Heart left ventricle (tissue), 16 donors: Measurements from ENCODE around the gene ACVR1. TPM values are rescaled to one million over a fixed set of nuclear protein-coding genes. Genes with fewer than 3 reads are reported as not detected.

ENCODE experiments used
- ATAC-seq, 4 donors: fragments of 200-7000 bp; cut with Tn5 transposase; one replicate each; pipeline ENCODE4 v1.9.1; 2020 to 2022; ENCODE audit warnings: moderate library complexity in 4 of 4, mild to moderate bottlenecking in 3 of 4, moderate number of reproducible peaks in 1 of 4
- DNase-seq, 5 donors: peaks; one replicate each; pipeline ENCODE4 v3.0.0-alpha.2; 2020
- H3K27ac ChIP-seq, 12 donors: fragments of 200-600 bp; sonication (generic) in 4 of 12; one replicate each; pipeline versions ENCODE4 v1.5.0 to v1.8.0; 2016 to 2022; ENCODE audit warnings: mild to moderate bottlenecking in 2 of 12
- H3K27me3 ChIP-seq, 9 donors: fragments of 200-600 bp; sonication (generic) in 2 of 9; one replicate each; pipeline versions ENCODE4 v1.5.1 to v1.8.0; 2016 to 2022; ENCODE audit warnings: mild to moderate bottlenecking in 3 of 9
- H3K36me3 ChIP-seq, 9 donors: fragments of 200-600 bp; sonication (generic) in 2 of 9; one replicate each; pipeline versions ENCODE4 v1.5.0 to v1.8.0; 2018 to 2022; ENCODE audit warnings: mild to moderate bottlenecking in 2 of 9
- H3K4me1 ChIP-seq, 12 donors: fragments of 200-600 bp; sonication (generic) in 4 of 12; one replicate each; pipeline versions ENCODE4 v1.5.0 to v1.8.0; 2016 to 2022; ENCODE audit warnings: mild to moderate bottlenecking in 3 of 12
- H3K4me3 ChIP-seq, 12 donors: fragments of 200-600 bp; sonication (generic) in 4 of 12; one replicate each; pipeline versions ENCODE4 v1.5.0 to v1.8.0; 2017 to 2022; ENCODE audit warnings: mild to moderate bottlenecking in 9 of 12, moderate library complexity in 4 of 12
- H3K9me3 ChIP-seq, 12 donors: fragments of 200-600 bp; sonication (generic) in 4 of 12; one replicate each; pipeline versions ENCODE4 v1.5.0 to v1.8.0; 2016 to 2022; ENCODE audit warnings: mild to moderate bottlenecking in 1 of 12
- CTCF ChIP-seq, 12 donors: fragments of 200-600 bp; sonication (generic) in 4 of 12; IDR thresholded peaks; one replicate each; pipeline versions ENCODE4 v1.5.0 to v1.8.0; 2018 to 2022; ENCODE audit warnings: antibody characterized with exemption in 12 of 12, mild to moderate bottlenecking in 5 of 12
- POLR2A ChIP-seq, 2 donors: fragments of 450-650 bp; IDR thresholded peaks; one replicate each; pipeline ENCODE4 v1.6.1; 2017; ENCODE audit warnings: antibody characterized with exemption in 2 of 2, mild to moderate bottlenecking in 2 of 2, moderate library complexity in 2 of 2
- WGBS, 4 donors: extraction: QIAGEN DNeasy Blood & Tissue Kit in 2 of 4; methylation state at CpG; one replicate each; pipeline versions ENCODE4 v1.1.5 to v1.1.7; 2013 to 2018; 5-methylcytosine and 5-hydroxymethylcytosine counted together
- intact Hi-C, 10 donors: fragments of 100-400 bp; cut with DNase I; formaldehyde crosslinking; loops; one replicate each; pipeline versions ENCODE4 v1.11.1 to v1.14.2; 2022
- polyA plus RNA-seq, 2 donors: library from polyadenylated mRNA; stranded (reverse); fragments of 200-250 nt; gene quantifications; one replicate each; pipeline ENCODE4 v1.2.3, GENCODE V29; 2013
- total RNA-seq, 9 donors: library from RNA; depleted of rRNA in 2 of 9; stranded (reverse); fragments of >200 nt in 2 of 9; fragmentation: NEBNext Ultra II Directional in 3 of 9; extraction: Animal tissue kit (Norgen Biotek cat#: 25700) in 3 of 9; gene quantifications; one replicate each; pipeline versions ENCODE4 v1.1.0 to v1.2.4, GENCODE V29; 2016 to 2023
- donor health status: ischemic (EF 13 %, LVEDD 7.1; RV severe dilation, severe dysfunction).
- donor health status: healthy with polysubstance abuse.
- donor health status: DM: no; HTN: yes; CAD: no.
- donor health status: DM: no; HTN: no; CAD: no.
- donor health status: ischemic (EF 25% LVEDD 6.9; RV normal size, moderate dysfunction).
- donor health status: ischemic (EF 25% LVEDD 5.7; RV mildly dilated, moderate dysfunction).
- donor health status: healthy.
- donor health status: DM: yes; HTN: yes; CAD: no.
- donor health status: ischemic (EF 35%, LVEDD 5.7; RV mildly dilated, moderate dysfunction).
- donor health status: nonischemic (EF 11% LVEDD 7.7; RV severe dilation, severe dysfunction).
- donor health status: DM: yes; HTN: yes; CAD: no.
- donor health status: PGD.
- donor health status: ischemic (EF 29% LVEDD 5.4; RV normal size, mild dysfunction).
- donor health status: nonischemic (EF 23%, LVEDD 6.1; RV moderate dilation, normal function).

ACVR1 gene
- total and polyA plus RNA-seq, 11 donors, result 5.6 to 37.6 (median 23.9) TPM

- intact Hi-C loops, result no loop called here
- H3K4me1 ChIP-seq, result peaks cover 6 to 71% (median 36%) of the 10 kb centered on the region in 12 donors
These were observed 31.0 kb downstream of the ACVR1 start for GRCh38 chr2:157845081-157845480.

GRCh38 chr2:157843935-157844334, 32.2 kb downstream of the ACVR1 start:
- no peak for ATAC-seq

More at GRCh38 chr2:157845081-157845480, 31.0 kb downstream of the ACVR1 start:
- no peak for ATAC-seq
- DNase-seq, result no peak
- H3K36me3 ChIP-seq, result no peaks in the 10 kb centered on the region
- TF ChIP-seq CTCF (IDR thresholded peaks at IDR 0.05) (no peak), POLR2A (IDR thresholded peaks at IDR 0.05) (no peak)
- H3K27me3 ChIP-seq, result no peaks in the 10 kb centered on the region
- WGBS, 4 donors, result 90 to 96% (median 94%) methylated on average over 2 of the region's 2 CpGs
- no peak overlapping the region for H3K4me3 ChIP-seq
- peaks cover 0 to 6% (median 0%) of the 10 kb centered on the region in 12 donors for H3K9me3 ChIP-seq
- no peak overlapping the region for H3K27ac ChIP-seq

GRCh38 chr2:157843081-157843480, 33.0 kb downstream of the ACVR1 start:
- Histone ChIP-seq H3K27ac (peak overlapping the region in 4 of 12 donors; percentile 10 to 74 (median 68)), H3K4me1 (peaks cover 23 to 77% (median 53%) of the 10 kb centered on the region in 12 donors), H3K27me3 (no peaks in the 10 kb centered on the region), H3K4me3 (no peak overlapping the region), H3K36me3 (no peaks in the 10 kb centered on the region), H3K9me3 (peaks cover 0 to 2% (median 0%) of the 10 kb centered on the region in 12 donors)
- intact Hi-C loops, result loop anchor here in 3 of 10 donors (5.0 kb wide), 2 partner anchors 34 to 36 kb away; partner anchors contain the start of gene ACVR1 (in 2 of the 3)
- TF ChIP-seq CTCF (IDR thresholded peaks at IDR 0.05), result no peak
- TF ChIP-seq POLR2A (IDR thresholded peaks at IDR 0.05), result no peak
- WGBS, 4 donors, result 95 to 100% (median 98%) methylated on average over 1 of the region's 1 CpG
- no peak for DNase-seq
- no peak for ATAC-seq

More at GRCh38 chr2:157843935-157844334, 32.2 kb downstream of the ACVR1 start:
- 72 to 85% (median 79%) methylated on average over 4 of the region's 4 CpGs for WGBS, 4 donors
- intact Hi-C loops, result loop anchor here in 3 of 10 donors (5.0 kb wide), 2 partner anchors 33 to 37 kb away; partner anchors contain the start of gene ACVR1 (in 2 of the 3)
- Histone ChIP-seq H3K27ac (no peak overlapping the region), H3K9me3 (peaks cover 0 to 6% (median 0%) of the 10 kb centered on the region in 12 donors), H3K27me3 (no peaks in the 10 kb centered on the region), H3K4me3 (no peak overlapping the region), H3K36me3 (no peaks in the 10 kb centered on the region), H3K4me1 (peaks cover 18 to 75% (median 45%) of the 10 kb centered on the region in 12 donors)
- TF ChIP-seq CTCF (IDR thresholded peaks at IDR 0.05), result no peak
- TF ChIP-seq POLR2A (IDR thresholded peaks at IDR 0.05), result no peak
- no peak for DNase-seq

GRCh38 chr2:157842106-157842879, 33.8 kb downstream of the ACVR1 start:
- TF ChIP-seq CTCF (IDR thresholded peaks at IDR 0.05), result no peak
- DNase-seq, result peak in 1 of 5 donors; percentile 32
- Histone ChIP-seq H3K4me1 (peaks cover 23 to 84% (median 61%) of the 10 kb centered on the region in 12 donors), H3K27me3 (no peaks in the 10 kb centered on the region), H3K4me3 (no peak overlapping the region), H3K27ac (peak overlapping the region in 11 of 12 donors; percentile 7 to 88 (median 56)), H3K36me3 (no peaks in the 10 kb centered on the region), H3K9me3 (no peaks in the 10 kb centered on the region)
- 38 to 55% (median 43%) methylated on average over 3 of the region's 3 CpGs for whole genome bisulfite sequencing, 4 donors
- peak; percentile 42 to 66 (median 53) for ATAC-seq
- intact Hi-C loops, result loop anchor here in 3 of 10 donors (5.0 kb wide), 2 partner anchors 35 kb away; partner anchors contain the start of gene ACVR1 (in 2 of the 3)
